Amniotic epithelial cell (primary cell): ENCODE data around the gene IFT80.
"Not testable (repeated sequence)": the region's sequence is repeated elsewhere in the genome, so short reads cannot be mapped to it uniquely, and the experiment has no call there.

Experiments
- DNase-seq: peaks from one replicate; pipeline ENCODE4 v3.0.0-alpha.2; 2010; ENCODE audit warnings: low read depth

Gene IFT80

GRCh38 chr3:160260587-160261270 lies 138.3 kb downstream of the IFT80 start:
- DNase-seq: no peak

- DNase-seq: no peak
Measured at GRCh38 chr3:160259589-160259988, 139.4 kb downstream of the IFT80 start.

- no peak for DNase-seq
Measured at GRCh38 chr3:160257606-160258005, 141.4 kb downstream of the IFT80 start.

- no peak for DNase-seq
Measured at GRCh38 chr3:160253298-160253697, 145.7 kb downstream of the IFT80 start.

- no peak for DNase-seq
Measured at GRCh38 chr3:160247766-160248165, 151.3 kb downstream of the IFT80 start.

GRCh38 chr3:160245261-160245800 lies 153.7 kb downstream of the IFT80 start:
- no peak for DNase-seq

GRCh38 chr3:160240719-160241118 lies 158.3 kb downstream of the IFT80 start:
- not testable (repeated sequence) for DNase-seq

- DNase-seq: no peak
Measured at GRCh38 chr3:160232014-160232413, 167.0 kb downstream of the IFT80 start.

GRCh38 chr3:160227419-160227818 lies 171.6 kb downstream of the IFT80 start:
- no peak for DNase-seq

- no peak for DNase-seq
Measured at GRCh38 chr3:160226026-160226907, 172.8 kb downstream of the IFT80 start.

GRCh38 chr3:160225176-160226025 lies 173.6 kb downstream of the IFT80 start, which contains the start of gene C3orf80:
Gene C3orf80 (plus strand): TSS chr3:160225422. CDS start chr3:160225636, 214 bp downstream.
- peak; percentile 10 for DNase-seq

GRCh38 chr3:160224811-160225175 lies 174.2 kb downstream of the IFT80 start:
- DNase-seq: no peak

GRCh38 chr3:160224256-160224655 lies 174.8 kb downstream of the IFT80 start:
- DNase-seq: no peak

GRCh38 chr3:160221019-160221418 lies 178.0 kb downstream of the IFT80 start:
- DNase-seq: no peak

- DNase-seq: no peak
Measured at GRCh38 chr3:160220038-160220437, 179.0 kb downstream of the IFT80 start.

GRCh38 chr3:160218136-160218535 lies 180.9 kb downstream of the IFT80 start:
- no peak for DNase-seq

GRCh38 chr3:160217675-160218074 lies 181.3 kb downstream of the IFT80 start:
- DNase-seq: no peak

- no peak for DNase-seq
Measured at GRCh38 chr3:160213191-160213590, 185.8 kb downstream of the IFT80 start.

- DNase-seq: peak; percentile 78
Measured at GRCh38 chr3:160210799-160211221, 188.2 kb downstream of the IFT80 start.

- no peak for DNase-seq
Measured at GRCh38 chr3:160210341-160210740, 188.7 kb downstream of the IFT80 start.
